ENCODE results near the gene DGKB.

Gene DGKB

DNA sequence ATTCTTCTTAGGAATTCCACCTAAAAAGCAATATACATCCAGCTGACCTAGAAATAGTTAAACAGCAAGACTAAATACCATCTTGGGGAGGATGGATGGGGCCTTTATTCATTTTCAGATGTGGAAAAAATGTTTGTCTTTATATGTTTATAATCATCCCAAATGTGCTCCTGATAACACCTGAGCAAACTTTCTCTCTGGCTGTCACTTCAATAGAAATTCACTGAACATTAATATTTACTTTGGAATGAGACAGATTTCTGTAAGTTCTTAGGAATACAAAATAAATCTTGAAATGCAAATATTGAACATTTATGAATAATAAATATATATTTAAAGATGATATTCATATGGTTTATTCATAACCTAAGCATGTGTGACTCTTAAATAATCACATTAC, 185.4 kb downstream of the DGKB start:
- TF ChIP-seq, protein P1, sequence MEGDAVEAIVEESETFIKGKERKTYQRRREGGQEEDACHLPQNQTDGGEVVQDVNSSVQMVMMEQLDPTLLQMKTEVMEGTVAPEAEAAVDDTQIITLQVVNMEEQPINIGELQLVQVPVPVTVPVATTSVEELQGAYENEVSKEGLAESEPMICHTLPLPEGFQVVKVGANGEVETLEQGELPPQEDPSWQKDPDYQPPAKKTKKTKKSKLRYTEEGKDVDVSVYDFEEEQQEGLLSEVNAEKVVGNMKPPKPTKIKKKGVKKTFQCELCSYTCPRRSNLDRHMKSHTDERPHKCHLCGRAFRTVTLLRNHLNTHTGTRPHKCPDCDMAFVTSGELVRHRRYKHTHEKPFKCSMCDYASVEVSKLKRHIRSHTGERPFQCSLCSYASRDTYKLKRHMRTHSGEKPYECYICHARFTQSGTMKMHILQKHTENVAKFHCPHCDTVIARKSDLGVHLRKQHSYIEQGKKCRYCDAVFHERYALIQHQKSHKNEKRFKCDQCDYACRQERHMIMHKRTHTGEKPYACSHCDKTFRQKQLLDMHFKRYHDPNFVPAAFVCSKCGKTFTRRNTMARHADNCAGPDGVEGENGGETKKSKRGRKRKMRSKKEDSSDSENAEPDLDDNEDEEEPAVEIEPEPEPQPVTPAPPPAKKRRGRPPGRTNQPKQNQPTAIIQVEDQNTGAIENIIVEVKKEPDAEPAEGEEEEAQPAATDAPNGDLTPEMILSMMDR (IDR thresholded peaks at IDR 0.05; ENCODE audit: low read depth, low read length): no peak
- H3K9me3 ChIP-seq: no peaks in the 10 kb centered on the region
- no peak overlapping the region for H3K4me3 ChIP-seq (ENCODE audit: low read depth, low read length)

GRCh38 chr7:14714161-14714728, 188.3 kb downstream of the DGKB start:
- no peak overlapping the region for H3K4me3 ChIP-seq (ENCODE audit: low read depth, low read length)
- no peaks in the 10 kb centered on the region for H3K27me3 ChIP-seq
- no peaks in the 10 kb centered on the region for H3K36me3 ChIP-seq
- TF ChIP-seq, protein P1 (IDR thresholded peaks at IDR 0.05; ENCODE audit: low read depth, low read length): no peak
- H3K9me3 ChIP-seq: no peaks in the 10 kb centered on the region
- DNase-seq: no peak
- no peaks in the 10 kb centered on the region for H3K4me1 ChIP-seq

More for the DNA sequence above, 185.4 kb downstream of the DGKB start:
- Histone ChIP-seq H3K36me3 (no peaks in the 10 kb centered on the region), H3K4me1 (no peaks in the 10 kb centered on the region; the same call in 1 of the 2 replicates), H3K27me3 (no peaks in the 10 kb centered on the region)
- DNase-seq: no peak

- Histone ChIP-seq H3K27me3 (no peaks in the 10 kb centered on the region), H3K4me3 (ENCODE audit: low read depth, low read length) (no peak overlapping the region), H3K4me1 (peaks cover 3% of the 10 kb centered on the region), H3K36me3 (no peaks in the 10 kb centered on the region), H3K9me3 (no peaks in the 10 kb centered on the region)
- TF ChIP-seq, protein P1 (IDR thresholded peaks at IDR 0.05; ENCODE audit: low read depth, low read length): no peak
- no peak for DNase-seq
These were observed 204.3 kb downstream of the DGKB start for GRCh38 chr7:14698239-14698638.

DNA sequence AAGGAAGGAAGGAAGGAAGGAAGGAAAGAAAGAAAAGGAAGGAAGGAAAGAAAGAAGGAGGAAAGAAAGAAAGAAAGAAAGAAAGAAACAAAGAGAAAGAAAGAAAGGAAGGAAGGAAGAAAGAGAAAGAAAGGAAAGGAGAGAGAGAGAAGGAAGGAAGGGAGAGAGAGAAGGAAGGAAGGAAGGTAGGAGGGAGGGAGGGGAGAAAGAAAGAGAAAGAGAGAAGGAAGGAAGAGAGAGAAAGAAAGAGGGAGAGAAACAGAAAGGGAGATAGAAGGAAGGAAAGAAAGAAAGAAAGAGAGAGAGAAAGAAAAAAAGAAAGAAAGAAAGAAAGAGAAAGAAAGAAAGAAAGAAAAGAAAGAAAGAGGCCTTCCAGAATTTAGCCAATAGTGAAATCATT, 204.9 kb downstream of the DGKB start:
- no peaks in the 10 kb centered on the region for H3K27me3 ChIP-seq
- H3K4me1 ChIP-seq: peaks cover 3% of the 10 kb centered on the region
- H3K4me3 ChIP-seq (ENCODE audit: low read depth, low read length): no peak overlapping the region
- H3K36me3 ChIP-seq: no peaks in the 10 kb centered on the region
- no peaks in the 10 kb centered on the region for H3K9me3 ChIP-seq
- TF ChIP-seq, protein P1 (IDR thresholded peaks at IDR 0.05; ENCODE audit: low read depth, low read length): no peak
- no peak for DNase-seq

- H3K4me3 ChIP-seq (ENCODE audit: low read depth, low read length): no peak overlapping the region
- peak; percentile 69 for DNase-seq
- peaks cover 36% of the 10 kb centered on the region for H3K4me1 ChIP-seq
- H3K27me3 ChIP-seq: no peaks in the 10 kb centered on the region
- H3K36me3 ChIP-seq: no peaks in the 10 kb centered on the region
- H3K9me3 ChIP-seq: no peaks in the 10 kb centered on the region
- TF ChIP-seq, protein P1 (IDR thresholded peaks at IDR 0.05; ENCODE audit: low read depth, low read length): peak; percentile 90
These were observed 210.9 kb downstream of the DGKB start for GRCh38 chr7:14691597-14692203.

GRCh38 chr7:14691034-14691433, 211.5 kb downstream of the DGKB start:
- TF ChIP-seq, protein P1 (IDR thresholded peaks at IDR 0.05; ENCODE audit: low read depth, low read length): no peak
- no peak for DNase-seq
- H3K4me3 ChIP-seq (ENCODE audit: low read depth, low read length): no peak overlapping the region
- no peaks in the 10 kb centered on the region for H3K27me3 ChIP-seq
- H3K4me1 ChIP-seq: peaks cover 37% of the 10 kb centered on the region
- H3K9me3 ChIP-seq: no peaks in the 10 kb centered on the region
- no peaks in the 10 kb centered on the region for H3K36me3 ChIP-seq
